Gastroesophageal sphincter (tissue), 4 donors: Measurements from ENCODE around the gene GRK5. TPM values are rescaled to one million over a fixed set of nuclear protein-coding genes. Genes with fewer than 3 reads are reported as not detected.

Experiments used
- ATAC-seq: fragments of 150-250 bp; one replicate; pipeline ENCODE4 v1.9.1; 2016; ENCODE audit warnings: mild to moderate bottlenecking, moderate library complexity
- H3K27ac ChIP-seq, 4 donors: fragments of 200-600 bp; sonication (generic) in 3 of 4; 1 replicate in 3 of 4; 2 replicates in 1 of 4; pipeline ENCODE4 v1.5.1; 2016 to 2019
- H3K27me3 ChIP-seq: fragments of 200-600 bp; sonication (generic); one replicate; pipeline ENCODE4 v1.5.1; 2019
- H3K36me3 ChIP-seq, 2 donors: fragments of 200-600 bp; sonication (generic); one replicate each; pipeline ENCODE4 v1.5.1; 2019; ENCODE audit warnings: control low read depth in 1 of 2
- H3K4me1 ChIP-seq, 3 donors: fragments of 200-600 bp; sonication (generic); 1 replicate in 2 of 3; 2 replicates in 1 of 3; pipeline ENCODE4 v1.5.1; 2016 to 2019; ENCODE audit warnings: control low read depth in 2 of 3
- H3K4me3 ChIP-seq, 2 donors: fragments of 200-600 bp; sonication (generic); one replicate each; pipeline ENCODE4 v1.5.1; 2019; ENCODE audit warnings: mild to moderate bottlenecking in 1 of 2, moderate library complexity in 1 of 2
- H3K9me3 ChIP-seq, 3 donors: fragments of 200-600 bp; sonication (generic); one replicate each; pipeline ENCODE4 v1.5.1; 2017 to 2019; ENCODE audit warnings: control low read depth in 2 of 3
- CTCF ChIP-seq, 4 experiments: fragments of 200-600 bp in 2 of 4; fragments of 450-650 bp in 2 of 4; sonication (generic) in 1 of 4; IDR thresholded peaks; one replicate each; pipeline ENCODE4 v1.5.1; 2017 to 2019; ENCODE audit warnings: antibody characterized with exemption in 4 of 4, mild to moderate bottlenecking in 2 of 4, moderate library complexity in 2 of 4
- EP300 ChIP-seq: sonication (generic); formaldehyde crosslinking; IDR thresholded peaks from one replicate; pipeline ENCODE4 v1.6.1; 2017; ENCODE audit warnings: antibody characterized with exemption, mild to moderate bottlenecking
- POLR2A ChIP-seq, 2 donors: fragments of 450-650 bp; IDR thresholded peaks; one replicate each; pipeline ENCODE4 v1.6.1; 2017; ENCODE audit warnings: antibody characterized with exemption in 2 of 2, mild to moderate bottlenecking in 2 of 2, moderate library complexity in 1 of 2
- POLR2AphosphoS5 ChIP-seq: sonication (generic); formaldehyde crosslinking; IDR thresholded peaks from one replicate; pipeline ENCODE4 v1.6.1; 2017; ENCODE audit warnings: antibody characterized with exemption
- WGBS, 2 donors: methylation state at CpG; one replicate each; pipeline ENCODE4 v1.1.5; 2018; ENCODE audit warnings: low coverage in 1 of 2; 5-methylcytosine and 5-hydroxymethylcytosine counted together
- total RNA-seq, 4 donors: library from RNA; depleted of rRNA; stranded (reverse); fragments of >200 nt; gene quantifications; one replicate each; pipeline ENCODE4 v1.1.0, GENCODE V29; 2016

GRK5 gene
- total RNA-seq, 4 donors from 2014 or later: 28.8 to 71.6 (median 47.7) TPM

- Histone ChIP-seq H3K4me3 (no peak overlapping the region), H3K27ac (peak overlapping the region in 3 of 4 donors; percentile 31 to 55 (median 54)), H3K9me3 (peaks cover 0 to 11% (median 0%) of the 10 kb centered on the region in 3 donors), H3K36me3 (no peaks in the 10 kb centered on the region), H3K4me1 (peaks cover 0 to 78% (median 42%) of the 10 kb centered on the region in 3 donors), H3K27me3 (no peaks in the 10 kb centered on the region)
- TF ChIP-seq POLR2A (IDR thresholded peaks at IDR 0.05) (no peak), POLR2AphosphoS5 (no peak), CTCF (IDR thresholded peaks at IDR 0.05) (no peak), EP300 (no peak)
- 27 to 70% methylated on average over 2 of the region's 4 CpGs for WGBS, 2 donors
- no peak for ATAC-seq
Measured at GRCh38 chr10:119298810-119299209, 91.4 kb downstream of the GRK5 start.

GRCh38 chr10:119299531-119299930 is 92.2 kb downstream of the GRK5 start:
- 83% methylated on average over 3 of the region's 3 CpGs; no CpG with 5 or more reads in 1 of the 2 donors for WGBS, 2 donors
- TF ChIP-seq EP300 (no peak), CTCF (IDR thresholded peaks at IDR 0.05) (peak in 3 of 4 experiments; percentile 22 to 38 (median 29))
- Histone ChIP-seq H3K27ac (peak overlapping the region in 3 of 4 donors; percentile 37 to 69 (median 54)), H3K36me3 (no peaks in the 10 kb centered on the region), H3K4me3 (no peak overlapping the region), H3K27me3 (no peaks in the 10 kb centered on the region), H3K4me1 (peaks cover 0 to 77% (median 43%) of the 10 kb centered on the region in 3 donors), H3K9me3 (peaks cover 0 to 11% (median 0%) of the 10 kb centered on the region in 3 donors)
- peak; percentile 39 for ATAC-seq

GRCh38 chr10:119301397-119301796 is 94.0 kb downstream of the GRK5 start:
- Histone ChIP-seq H3K27me3 (no peaks in the 10 kb centered on the region), H3K36me3 (no peaks in the 10 kb centered on the region), H3K27ac (peak overlapping the region in 3 of 4 donors; percentile 62 to 69 (median 68)), H3K9me3 (peaks cover 0 to 11% (median 0%) of the 10 kb centered on the region in 3 donors), H3K4me3 (no peak overlapping the region), H3K4me1 (peaks cover 0 to 91% (median 49%) of the 10 kb centered on the region in 3 donors)
- TF ChIP-seq CTCF (IDR thresholded peaks at IDR 0.05): no peak
- no peak for TF ChIP-seq POLR2AphosphoS5
- TF ChIP-seq POLR2A (IDR thresholded peaks at IDR 0.05): no peak
- no peak for TF ChIP-seq EP300
- 50 to 56% methylated on average over 2 to 6 of the region's 8 CpGs for whole genome bisulfite sequencing, 2 donors
- peak; percentile 24 for ATAC-seq

GRCh38 chr10:119302172-119302571 is 94.8 kb downstream of the GRK5 start:
- no peak for ATAC-seq
- 40% methylated on average over 3 of the region's 3 CpGs; no CpG with 5 or more reads in 1 of the 2 donors for WGBS, 2 donors
- peaks cover 0 to 91% (median 51%) of the 10 kb centered on the region in 3 donors for H3K4me1 ChIP-seq
- H3K27me3 ChIP-seq: no peaks in the 10 kb centered on the region
- TF ChIP-seq CTCF (IDR thresholded peaks at IDR 0.05): no peak
- no peak for TF ChIP-seq POLR2A (IDR thresholded peaks at IDR 0.05)
- no peak for TF ChIP-seq POLR2AphosphoS5
- TF ChIP-seq EP300: no peak
- H3K27ac ChIP-seq: peak overlapping the region in 3 of 4 donors; percentile 62 to 69 (median 68)
- H3K9me3 ChIP-seq: peaks cover 0 to 7% (median 0%) of the 10 kb centered on the region in 3 donors
- no peaks in the 10 kb centered on the region for H3K36me3 ChIP-seq
- H3K4me3 ChIP-seq: no peak overlapping the region

GRCh38 chr10:119302591-119303253 is 95.4 kb downstream of the GRK5 start:
- H3K27me3 ChIP-seq: no peaks in the 10 kb centered on the region
- no peak for ATAC-seq
- no peaks in the 10 kb centered on the region for H3K36me3 ChIP-seq
- H3K4me1 ChIP-seq: peaks cover 0 to 95% (median 51%) of the 10 kb centered on the region in 3 donors
- no peak for TF ChIP-seq POLR2AphosphoS5
- TF ChIP-seq POLR2A (IDR thresholded peaks at IDR 0.05): no peak
- no peak for TF ChIP-seq CTCF (IDR thresholded peaks at IDR 0.05)
- no peak for TF ChIP-seq EP300
- 75 to 77% methylated on average over 7 of the region's 12 CpGs for WGBS, 2 donors
- H3K27ac ChIP-seq: peak overlapping the region in 3 of 4 donors; percentile 62 to 69 (median 68)
- peaks cover 0 to 2% (median 0%) of the 10 kb centered on the region in 3 donors for H3K9me3 ChIP-seq
- no peak overlapping the region for H3K4me3 ChIP-seq
